Stimulated activated CD4-positive, alpha-beta T cell treated with anti-CD3 and anti-CD28 coated beads, Interleukin-1b, Interleukin-23, amount 100 ng/mL, for 24 hours (primary cell): ENCODE measurements around the gene CD6.

ENCODE experiments used
- DNase-seq, 4 experiments: peaks; one replicate each; pipeline ENCODE4 v3.0.0-alpha.2; 2020; ENCODE audit warnings: low read depth in 4 of 4, low spot score in 1 of 4

CD6 gene

DNA sequence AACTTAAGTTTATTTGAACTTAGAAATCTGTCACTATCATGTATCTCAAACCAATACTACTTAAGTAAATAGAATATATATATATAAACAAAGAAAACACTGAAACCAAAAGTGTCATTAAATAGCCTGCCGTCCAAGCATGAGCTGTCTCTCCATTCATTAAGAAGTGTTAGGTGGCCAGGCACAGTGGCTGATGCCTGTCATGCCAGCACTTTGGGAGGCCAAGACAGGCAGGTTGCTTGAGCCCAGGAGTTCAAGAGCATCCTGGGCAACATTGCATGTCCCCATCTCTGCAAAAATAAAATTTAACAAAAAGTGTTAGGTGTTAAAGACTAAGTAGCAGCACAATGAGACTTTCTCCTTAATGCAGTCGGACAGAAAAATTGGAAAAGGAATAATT lies 14.0 kb downstream of the CD6 start:
- DNase-seq, result no peak

DNA sequence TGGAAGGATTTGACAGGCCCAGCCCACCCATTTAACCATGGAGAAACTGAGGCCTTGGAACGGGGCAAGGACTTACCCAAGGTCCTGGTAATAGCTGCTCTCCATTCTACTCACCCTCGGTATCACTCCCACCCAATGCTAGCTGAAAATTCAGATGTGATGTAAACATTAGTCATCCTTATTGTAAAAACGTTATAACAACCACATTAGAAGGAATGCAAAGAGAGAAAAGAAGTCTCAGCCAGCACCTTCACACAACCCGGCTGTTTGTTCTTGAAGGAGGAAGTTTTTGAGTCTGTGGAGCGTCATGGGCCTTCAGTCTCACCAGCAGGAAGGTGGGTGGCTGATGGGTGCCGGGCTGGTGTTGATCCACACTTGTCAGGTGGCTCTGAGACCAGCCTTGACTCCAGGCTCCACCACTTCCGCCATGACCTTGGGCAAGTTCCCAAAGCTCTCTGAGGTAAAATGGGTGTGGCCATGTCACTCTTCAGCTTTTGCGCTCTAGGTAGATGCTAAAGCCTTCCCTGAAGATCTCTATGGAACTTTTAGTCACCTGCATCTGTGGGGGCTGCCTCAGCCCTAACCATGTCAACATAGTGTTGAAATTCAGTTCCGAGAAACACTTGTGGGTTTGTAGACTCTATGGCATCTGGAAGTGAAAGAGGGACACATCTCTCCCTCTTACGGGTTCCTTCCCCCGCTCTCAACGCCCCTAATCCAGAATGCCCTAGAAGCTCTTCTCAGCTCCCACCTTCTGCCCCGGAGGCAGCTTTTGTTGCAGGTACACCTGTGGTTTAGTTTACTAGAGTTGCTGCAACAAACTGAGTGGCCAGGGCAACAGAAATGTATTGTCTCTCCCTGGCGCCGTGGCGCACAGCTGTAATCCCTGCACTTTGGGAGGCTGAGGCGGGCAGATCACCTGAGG lies 14.8 kb downstream of the CD6 start:
- DNase-seq, result peak; percentile 59 to 85 (median 72)

GRCh38 chr11:60987577-60988277 lies 16.2 kb downstream of the CD6 start:
- peak in 1 of 4 experiments; percentile 66 for DNase-seq

DNA sequence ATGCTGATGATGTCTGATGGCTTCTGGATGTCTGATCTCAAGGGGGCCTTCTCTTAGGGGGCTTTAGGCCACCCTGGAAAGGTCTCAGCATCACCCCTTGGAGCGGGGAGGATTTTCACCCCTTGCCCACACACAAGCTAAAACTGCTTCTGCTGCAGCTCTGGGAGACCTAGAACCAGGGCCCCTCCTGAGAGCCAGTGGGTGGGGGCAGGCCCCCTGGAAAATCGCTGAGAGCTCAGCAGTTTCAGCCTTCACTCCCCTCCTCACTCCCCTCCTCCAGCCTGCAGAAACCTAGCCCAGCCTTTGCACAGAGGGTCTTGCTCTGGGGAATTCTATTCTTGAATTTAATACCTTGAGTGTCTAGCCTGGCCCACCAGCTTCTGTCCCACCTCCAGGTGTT lies 17.2 kb downstream of the CD6 start:
- DNase-seq, result no peak

DNA sequence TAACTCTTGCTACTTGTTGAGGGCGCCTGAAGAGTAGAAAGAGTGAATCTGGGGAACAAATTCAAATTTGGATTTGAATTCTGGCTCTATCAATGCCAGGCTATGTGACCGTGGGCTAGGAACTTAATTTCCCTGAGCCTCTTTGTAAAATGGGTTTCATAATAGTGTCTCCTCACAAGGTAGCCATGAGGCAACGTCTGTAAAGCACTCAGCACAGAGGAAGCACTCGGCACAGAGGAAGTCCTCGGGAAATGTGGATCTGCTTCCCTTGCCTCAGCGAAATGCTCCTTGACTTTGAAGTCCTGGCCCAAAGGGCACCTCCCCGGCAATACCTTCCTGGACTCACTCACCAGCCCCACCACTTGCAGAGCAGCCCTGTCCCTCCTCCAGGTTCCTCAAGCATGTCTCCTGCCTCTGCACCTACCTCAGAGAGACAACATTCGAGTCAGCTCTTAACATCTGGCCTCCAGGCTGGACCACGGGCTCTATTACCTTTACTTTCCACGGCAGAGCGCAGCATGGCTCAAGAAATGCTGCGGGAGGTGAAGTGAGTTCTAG lies 17.7 kb downstream of the CD6 start:
- no peak for DNase-seq

DNA sequence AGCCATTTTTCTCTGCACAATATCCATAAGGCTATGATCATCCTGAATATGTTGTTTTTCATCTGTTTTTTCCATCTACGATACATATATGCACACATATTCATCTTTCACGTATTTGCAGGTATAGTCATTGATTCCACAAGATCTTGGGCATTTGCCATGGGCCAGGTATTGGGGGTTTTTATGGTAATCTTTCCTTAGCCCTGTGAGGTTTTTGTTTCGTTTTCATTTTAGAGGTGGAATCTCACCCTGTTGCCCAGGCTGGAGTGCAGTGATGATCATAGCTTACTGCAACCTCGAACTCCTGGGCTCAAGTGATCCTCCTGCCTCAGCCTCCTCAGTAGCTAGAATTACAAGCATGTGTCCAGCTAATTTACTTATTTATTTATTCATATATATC lies 20.0 kb downstream of the CD6 start:
- no peak for DNase-seq

DNA sequence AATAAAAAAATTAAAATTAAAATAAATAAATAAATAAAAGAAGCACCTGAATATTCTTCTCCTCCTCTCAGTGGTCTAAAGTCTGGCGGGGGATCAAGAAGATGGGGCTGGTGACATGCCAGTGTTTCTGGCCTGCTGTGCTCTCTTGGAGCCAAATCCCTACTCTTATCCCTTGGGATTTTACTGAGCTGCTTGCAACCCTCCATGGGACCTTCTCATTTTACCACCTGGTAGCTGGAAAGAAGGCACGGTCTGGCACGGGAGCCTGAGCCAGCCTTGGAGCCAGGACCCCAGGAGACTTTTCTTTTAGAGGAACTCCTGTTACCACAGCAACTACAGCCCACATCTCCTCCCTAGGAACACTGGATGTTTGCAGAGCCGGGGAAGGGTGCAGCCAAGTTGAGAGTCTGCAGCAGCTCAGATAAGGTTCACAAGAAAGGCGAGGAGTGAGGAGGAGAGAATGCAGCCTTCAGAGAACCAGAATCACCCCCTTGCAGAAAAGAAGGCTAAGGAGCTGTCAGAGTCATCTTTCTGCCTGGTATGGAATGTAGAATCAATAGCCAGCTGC lies 21.4 kb downstream of the CD6 start:
- no peak for DNase-seq

- no peak for DNase-seq
Measured at GRCh38 chr11:60993615-60994014, 22.1 kb downstream of the CD6 start.

GRCh38 chr11:60994541-60995080 lies 23.1 kb downstream of the CD6 start:
- DNase-seq, result no peak

DNA sequence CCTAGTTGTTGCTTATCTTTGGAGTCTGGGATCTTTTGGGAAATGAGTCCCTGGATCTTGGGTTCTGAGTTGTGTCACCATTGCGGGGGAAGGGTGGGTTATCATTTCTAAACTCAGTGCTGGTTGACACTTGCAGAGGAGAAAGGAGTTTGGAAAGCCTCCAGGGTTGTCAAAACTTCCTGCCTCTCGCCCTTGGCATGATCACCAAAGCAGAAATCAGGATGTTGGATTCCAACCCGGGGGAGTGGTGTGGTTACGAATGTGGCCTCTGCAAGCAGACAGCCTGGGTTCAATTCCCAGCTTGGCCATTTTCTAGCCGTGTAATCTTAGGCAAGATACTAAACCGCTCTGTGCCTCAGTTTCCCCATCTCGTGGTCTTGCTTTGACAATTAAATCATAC lies 24.3 kb downstream of the CD6 start:
- DNase-seq, result no peak

DNA sequence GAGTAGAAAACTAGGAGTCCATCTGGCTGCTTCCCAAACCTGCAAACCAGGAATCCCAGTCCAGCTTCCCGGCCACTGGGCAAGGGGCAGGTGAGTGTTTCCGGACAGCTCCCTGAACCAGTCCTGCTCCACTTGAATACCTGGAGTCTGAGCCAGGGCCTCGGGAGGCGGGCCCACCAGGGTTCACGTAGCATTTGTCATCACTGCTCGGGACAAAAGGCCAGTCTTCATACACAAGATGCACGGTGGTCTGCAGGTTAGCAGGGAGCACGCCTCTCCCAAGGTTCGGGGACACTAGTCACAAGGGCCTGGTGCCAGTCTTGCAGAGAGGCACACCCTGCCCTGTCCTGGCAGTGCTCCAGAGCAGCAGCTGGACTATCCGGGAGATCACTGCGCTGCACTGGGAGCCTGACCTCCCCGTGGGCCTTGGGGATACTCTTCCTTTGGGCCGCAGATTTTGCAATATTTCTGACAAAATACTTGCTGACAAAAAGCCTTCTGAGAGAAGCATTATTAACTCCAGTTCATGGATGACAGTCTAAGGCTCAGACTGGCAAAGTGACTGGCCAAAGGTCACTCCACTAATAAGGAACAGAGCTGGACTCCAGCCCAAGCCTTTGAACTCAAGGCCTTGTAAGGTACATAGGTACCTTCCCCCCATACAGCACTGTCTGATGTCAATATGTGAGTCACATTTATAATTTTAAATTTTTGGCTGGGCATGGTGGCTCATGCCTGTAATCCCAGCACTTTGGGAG lies 25.1 kb downstream of the CD6 start:
- DNase-seq, result no peak

DNA sequence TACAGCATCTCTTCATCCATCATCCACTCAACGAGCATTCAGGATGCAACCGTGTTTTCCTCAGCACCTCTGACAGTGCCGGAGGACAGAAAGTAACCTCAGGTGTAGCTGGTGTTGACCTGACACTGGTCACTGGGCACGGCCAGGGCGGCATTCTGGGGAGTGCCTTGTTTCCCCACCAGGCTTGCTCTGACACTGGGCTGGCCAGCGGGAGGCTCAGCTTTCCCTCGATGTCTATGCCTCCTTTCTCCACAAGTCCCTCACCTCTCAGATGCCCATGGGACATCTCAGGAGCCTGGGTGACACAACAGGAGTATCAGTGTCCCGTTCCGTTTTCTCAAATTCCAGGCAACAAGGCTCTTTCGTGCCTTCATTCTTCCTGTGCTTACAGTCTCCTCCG lies 28.9 kb downstream of the CD6 start:
- DNase-seq, result no peak

- no peak for DNase-seq
Measured at GRCh38 chr11:61001931-61002330, 30.5 kb downstream of the CD6 start.

- no peak for DNase-seq
Measured at GRCh38 chr11:61002598-61002997, 31.1 kb downstream of the CD6 start.

DNA sequence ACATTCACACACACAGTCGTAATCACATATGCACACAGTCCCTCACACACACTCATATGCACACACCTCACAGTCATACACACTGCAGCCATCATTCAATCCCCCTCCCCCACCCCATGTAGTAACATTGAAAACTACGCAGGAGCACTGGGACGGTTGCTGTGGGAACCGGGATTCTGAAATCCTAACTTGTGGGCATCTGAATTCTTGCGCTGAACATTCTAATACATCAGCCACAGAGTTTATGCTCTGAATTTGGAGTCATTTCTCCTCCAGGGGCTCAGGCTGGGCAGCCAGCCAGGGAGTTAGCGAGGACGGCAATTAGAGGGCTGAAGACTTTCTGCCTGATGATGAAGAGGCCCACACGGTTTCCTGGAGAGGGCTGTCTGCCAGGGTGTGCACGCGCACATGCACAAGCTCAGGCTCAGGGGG lies 32.7 kb downstream of the CD6 start:
- DNase-seq, result no peak

DNA sequence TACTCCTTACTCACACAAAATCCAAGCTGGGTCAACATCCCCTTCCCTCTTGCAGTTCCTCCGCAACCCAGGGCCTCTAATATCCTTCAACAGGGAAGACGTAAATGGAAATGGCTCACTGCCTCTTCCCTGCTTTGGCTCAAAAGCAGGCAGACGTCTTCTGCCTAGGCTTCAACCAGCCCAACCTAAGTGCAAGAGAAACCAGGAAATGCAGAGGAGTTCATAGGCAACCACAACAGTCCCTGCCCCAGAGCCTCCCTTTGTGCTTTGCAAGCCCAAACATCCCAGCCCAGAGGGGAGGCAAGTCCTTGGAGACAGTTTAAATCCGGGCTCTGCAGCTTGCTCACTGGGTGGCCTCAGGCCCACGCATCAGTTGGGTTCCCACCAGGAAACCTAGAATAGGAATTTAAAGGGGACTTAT lies 33.3 kb downstream of the CD6 start:
- no peak for DNase-seq

GRCh38 chr11:61007383-61007955 lies 36.0 kb downstream of the CD6 start:
- no peak for DNase-seq

DNA sequence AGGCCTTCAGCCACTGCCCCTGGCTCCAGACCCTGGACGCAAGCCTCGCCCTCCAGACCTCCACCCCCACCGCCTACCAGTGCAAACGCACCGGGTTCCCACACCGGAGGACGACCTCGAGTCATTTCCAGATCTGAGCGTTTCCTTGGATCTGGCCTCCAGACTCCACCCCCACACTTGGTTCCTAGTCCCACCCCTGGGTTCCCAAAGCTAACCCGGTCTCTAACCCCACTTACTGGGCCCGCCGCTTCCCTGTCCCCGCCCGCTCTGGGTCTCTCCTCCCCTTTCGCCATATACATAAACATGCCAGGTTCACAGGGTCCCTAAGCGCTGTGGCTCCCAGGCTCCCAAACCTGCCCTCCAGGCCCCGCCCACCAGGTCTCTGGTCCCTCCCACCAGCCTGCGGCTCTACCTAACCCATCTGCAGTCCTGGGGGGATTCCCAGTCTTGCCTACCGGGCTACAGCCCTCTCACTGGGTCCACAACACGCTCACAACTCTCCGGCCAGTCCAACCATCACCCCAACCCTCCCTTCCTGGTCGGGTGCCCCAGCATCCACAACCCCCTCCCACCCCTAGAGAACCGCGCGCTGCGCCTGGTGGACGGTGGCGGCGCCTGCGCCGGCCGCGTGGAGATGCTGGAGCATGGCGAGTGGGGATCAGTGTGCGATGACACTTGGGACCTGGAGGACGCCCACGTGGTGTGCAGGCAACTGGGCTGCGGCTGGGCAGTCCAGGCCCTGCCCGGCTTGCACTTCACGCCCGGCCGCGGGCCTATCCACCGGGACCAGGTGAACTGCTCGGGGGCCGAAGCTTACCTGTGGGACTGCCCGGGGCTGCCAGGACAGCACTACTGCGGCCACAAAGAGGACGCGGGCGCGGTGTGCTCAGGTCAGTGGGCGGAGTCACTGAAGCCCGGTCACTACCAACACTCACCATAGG lies 36.7 kb downstream of the CD6 start:
- DNase-seq, result no peak

GRCh38 chr11:61008971-61009370 lies 37.5 kb downstream of the CD6 start:
- no peak for DNase-seq
